GM19043 (cell line): Measurements from ENCODE around the gene AK1.
"Not testable (repeated sequence)": the region's sequence is repeated elsewhere in the genome, so short reads cannot be mapped to it uniquely, and the experiment has no call there.

Experiments
- ATAC-seq: cut with Tn5 transposase; IDR thresholded peaks from one replicate; pipeline ENCODE4 v1.9.1; 2021; ENCODE audit warnings: low read depth; ENCODE audit not compliant: unreplicated experiment

AK1 gene

DNA sequence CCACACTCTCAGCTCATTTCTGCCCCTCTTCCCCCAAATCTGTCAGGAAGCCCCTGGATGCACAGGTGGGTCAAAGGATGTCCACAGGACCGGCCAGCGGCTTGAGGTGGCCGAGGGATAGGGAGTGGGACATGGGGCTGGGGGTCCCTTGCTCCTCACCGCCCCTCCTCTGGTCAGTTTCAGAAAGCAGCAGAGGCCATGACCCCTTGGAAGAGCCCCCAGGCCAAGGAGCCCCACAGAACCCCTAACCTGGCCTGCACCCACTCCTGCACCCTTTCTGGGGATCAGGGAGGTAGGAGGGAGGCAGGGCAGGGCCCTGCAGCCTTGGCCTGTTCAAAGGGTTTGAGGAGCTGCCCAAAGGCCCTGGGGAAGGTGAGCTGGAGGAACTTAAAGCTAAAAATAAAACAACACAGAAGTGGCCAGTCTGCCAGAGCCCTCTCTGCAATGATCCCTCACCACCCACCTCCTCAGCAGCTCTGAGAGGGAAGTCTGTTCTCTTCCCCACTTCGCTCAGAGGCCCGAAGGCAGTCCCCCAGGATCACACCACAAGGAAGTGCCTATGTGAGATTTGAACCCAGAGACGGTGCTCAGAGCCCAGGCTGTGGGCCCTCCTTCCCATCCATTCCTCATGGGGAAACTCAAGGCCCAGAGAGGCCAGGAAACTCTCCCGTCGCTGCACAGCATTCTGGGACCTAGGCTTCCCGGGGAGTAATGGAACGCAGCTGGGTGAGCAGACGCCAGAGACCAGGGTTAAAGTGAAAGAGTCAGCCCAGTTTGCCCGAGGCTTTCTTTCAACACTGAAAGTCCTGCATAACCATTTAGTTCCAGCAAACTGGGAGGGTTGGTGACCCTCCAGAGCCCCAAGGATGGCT lies 23.9 kb downstream of the AK1 start:
- no peak for ATAC-seq

DNA sequence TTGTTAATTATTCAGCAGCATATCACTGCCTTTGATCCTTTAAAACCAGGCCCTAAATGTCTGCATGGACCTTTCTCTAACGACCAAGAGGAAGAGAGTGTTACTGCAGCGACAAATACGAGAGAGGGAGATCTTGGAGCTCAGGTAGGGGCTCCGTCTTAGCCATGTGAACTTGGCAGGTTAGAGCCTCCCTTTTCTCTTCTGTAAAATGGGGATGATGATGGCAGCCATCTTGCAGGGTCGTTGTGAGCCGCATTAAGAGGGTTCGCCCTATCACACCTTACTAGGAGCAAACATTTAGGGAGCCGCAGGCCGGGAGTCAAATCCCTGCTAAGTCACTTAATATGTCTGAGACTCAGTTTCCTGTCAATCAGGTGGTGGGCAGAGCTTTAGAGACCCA lies 24.6 kb downstream of the AK1 start:
- ATAC-seq = no peak

- ATAC-seq = no peak
These were observed 27.1 kb downstream of the AK1 start for GRCh38 chr9:127850286-127850830.

GRCh38 chr9:127848756-127849504 lies 28.5 kb downstream of the AK1 start:
- no peak for ATAC-seq

DNA sequence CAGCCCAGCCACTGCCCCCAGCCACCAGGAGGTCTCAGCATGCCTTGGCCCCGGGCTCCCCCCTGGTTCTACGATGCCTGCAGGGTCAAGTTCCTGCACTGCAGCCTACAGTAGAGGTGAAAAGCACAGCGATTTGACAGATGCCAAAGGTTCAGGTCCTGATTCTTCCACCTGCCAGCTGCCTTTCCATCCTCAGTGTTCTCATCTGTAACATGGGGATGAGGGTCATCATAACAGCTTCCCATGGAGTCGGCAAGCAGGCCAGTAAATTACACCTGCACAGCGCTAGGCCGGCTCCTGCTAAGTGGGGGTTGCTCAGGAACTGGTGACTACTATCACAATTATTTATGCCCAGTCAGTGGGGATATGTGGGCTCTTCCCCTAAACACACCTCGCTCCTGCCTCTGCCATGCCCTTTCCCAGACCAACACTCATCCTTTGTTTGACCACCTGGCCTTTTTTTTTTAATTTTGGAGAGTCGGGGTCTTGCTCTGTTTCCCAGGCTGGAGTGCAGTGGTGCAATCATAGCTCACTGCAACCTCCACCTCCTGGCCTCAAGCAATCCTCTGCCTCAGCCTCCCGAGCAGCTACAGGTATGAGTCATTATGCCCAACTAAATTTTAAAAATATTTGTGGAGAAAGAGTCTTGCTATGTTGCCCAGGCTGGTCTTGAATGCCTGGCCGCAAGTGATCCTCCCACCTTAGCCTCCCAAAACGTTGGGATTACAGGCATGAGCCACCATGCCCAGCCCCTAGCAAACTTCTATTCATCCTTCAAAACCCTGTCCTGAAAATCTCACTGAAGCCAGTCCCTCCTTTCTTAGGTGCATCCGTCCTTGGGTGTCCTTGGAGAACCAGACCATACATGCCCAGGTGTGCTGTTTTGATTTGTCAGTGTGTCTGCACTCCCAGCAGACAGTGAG lies 29.4 kb downstream of the AK1 start:
- ATAC-seq = no peak

DNA sequence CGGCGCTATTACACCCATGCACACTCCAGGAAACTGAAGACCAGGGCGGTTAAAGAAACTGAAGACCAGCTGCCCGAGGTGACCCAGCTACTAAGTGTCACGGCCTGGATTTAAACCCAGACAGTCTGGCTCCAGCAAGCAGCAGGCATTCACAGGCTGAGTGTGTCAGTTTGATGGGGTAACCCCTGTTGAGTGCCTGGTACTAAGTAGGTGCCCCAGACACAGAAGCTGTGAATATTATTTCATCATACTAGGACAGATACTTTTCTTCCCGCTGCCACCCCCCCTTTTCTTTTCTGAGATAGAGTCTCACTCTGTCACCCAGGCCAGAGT lies 30.3 kb downstream of the AK1 start:
- ATAC-seq = no peak

GRCh38 chr9:127846443-127847177 lies 30.9 kb downstream of the AK1 start:
- ATAC-seq = no peak

DNA sequence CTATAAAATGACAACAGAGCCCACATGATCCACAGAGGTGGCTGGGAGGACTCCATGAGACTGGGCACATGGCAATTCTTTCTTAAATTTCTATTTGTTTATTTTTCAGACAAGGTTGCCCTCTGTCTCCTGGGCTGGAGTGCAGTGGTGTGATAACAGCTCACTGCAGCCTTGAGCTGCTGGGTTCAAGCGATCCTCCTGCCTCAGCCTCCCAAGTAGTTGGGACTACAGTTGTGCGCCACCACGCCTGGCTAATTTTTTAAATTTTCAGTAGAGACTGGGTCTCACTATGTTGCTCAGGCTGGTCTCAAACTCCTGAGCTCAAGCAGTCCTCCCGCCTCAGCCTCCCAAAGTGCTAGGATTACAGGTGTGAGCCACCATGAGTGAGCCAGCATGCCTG lies 31.9 kb downstream of the AK1 start:
- ATAC-seq = not testable (repeated sequence)

DNA sequence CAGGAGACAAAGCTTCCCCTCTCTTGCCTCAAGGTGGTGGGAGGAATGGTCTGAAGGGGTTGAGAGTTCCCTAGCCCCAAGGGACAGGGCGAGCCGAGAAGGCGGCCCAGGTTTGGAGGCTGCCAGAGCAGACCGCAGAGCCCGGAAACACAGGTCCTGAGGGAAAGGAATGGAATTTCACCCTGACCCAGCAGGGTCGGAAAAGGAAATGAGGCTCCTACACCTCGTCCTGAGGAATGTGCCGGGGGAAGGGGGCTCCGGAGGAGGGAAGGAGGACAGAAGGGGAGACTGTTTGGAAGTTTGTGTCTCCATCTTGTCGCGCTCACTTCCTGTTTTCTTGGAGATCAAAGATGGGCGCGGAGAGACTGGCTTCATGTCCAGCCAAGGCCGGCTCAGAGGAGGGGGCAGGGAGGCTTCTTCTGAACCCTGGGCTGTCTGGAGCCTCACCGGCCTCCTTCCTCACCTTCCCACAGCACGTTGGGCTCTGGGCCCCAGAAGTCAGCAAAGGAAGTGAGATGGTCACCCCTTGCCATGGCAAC lies 32.6 kb downstream of the AK1 start:
- ATAC-seq = no peak

DNA sequence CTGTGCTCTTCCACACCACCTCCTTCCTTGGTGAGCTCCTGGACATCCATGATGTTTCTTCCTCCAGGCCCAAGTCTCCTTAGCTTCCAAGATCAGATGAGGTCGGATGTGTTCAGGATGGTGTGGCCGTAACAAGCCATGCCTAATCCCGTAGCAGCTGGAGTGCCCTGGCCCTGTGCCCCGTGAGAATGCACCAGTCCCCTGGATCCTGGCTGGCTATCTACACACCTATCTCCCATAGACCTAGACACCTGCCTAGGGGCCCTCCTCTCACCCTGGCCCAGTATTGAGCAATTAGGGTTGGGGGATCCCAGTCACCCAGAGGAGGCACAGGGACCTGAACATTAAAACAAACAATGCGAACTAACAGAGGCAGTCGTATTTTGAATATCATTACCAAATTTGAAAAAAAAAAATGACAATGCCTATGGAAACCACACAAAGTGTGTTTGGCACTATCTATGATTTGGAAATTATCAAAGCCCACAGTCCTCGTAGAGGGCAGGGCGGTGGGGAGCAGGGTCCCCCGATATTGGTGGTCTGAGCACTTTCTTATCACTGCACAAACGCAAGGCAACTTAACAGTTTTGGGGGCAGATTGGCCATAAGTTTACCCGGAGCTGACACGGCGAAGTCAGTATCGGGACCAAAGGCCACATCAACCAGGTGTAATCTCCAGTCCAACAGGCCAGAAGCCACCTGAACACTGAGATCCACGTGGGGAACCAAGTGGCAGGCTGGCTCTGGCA lies 36.2 kb downstream of the AK1 start:
- no peak for ATAC-seq

DNA sequence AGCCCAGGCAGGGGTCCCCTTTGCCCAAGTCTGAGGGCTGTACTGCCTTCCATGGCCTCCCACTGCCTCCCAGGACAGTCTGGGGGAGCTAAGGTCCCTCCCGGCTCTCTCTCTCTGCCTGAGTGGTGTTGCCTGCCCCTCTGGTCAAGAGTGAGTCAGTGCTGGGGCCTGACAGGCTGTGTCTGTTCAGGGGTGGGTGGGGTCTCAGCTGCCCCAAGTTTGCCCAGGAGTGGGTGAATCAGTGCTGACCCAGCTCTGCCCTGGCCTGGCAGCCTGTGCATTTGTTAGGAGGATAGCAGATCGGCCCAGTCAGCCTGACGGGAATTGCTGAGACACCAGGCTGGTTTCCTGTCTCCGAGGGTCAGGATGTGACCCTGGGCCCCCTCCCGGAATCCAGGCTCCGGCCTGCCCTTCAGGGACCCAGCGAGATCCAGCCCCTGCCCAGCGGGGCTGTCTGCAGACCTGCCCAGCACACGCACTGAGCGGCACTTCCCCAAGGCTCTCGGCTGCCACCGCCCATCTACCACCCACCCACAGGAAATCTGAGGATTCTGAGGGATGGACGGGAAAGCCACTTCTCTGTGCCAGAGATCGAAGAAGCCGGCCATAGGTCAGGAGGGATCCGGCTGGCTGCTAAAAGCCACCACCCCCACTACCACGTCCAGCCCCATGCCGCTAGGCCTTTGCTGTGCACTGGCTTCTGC lies 38.9 kb downstream of the AK1 start:
- ATAC-seq = no peak

DNA sequence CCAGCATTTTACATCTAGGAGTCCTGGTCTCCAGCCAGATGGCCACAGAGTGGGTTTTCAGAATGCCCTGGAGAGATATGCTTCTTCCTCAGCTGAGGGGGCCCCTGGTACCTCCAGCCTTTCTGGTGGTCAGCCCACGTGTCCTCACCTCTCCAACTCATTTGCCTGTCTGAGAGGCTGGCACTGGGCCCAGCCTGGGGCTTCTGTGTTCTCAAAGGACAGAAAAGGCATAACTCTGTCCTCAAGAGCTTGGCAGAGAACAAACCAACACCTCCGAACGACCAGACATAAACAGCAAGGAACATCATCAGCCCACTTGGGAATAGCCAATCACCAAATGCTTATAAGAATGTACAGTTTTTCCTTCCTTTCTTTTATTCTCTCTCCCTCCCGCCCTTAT lies 40.1 kb downstream of the AK1 start:
- no peak for ATAC-seq

GRCh38 chr9:127836561-127836960 lies 40.9 kb downstream of the AK1 start:
- ATAC-seq = not testable (repeated sequence)

DNA sequence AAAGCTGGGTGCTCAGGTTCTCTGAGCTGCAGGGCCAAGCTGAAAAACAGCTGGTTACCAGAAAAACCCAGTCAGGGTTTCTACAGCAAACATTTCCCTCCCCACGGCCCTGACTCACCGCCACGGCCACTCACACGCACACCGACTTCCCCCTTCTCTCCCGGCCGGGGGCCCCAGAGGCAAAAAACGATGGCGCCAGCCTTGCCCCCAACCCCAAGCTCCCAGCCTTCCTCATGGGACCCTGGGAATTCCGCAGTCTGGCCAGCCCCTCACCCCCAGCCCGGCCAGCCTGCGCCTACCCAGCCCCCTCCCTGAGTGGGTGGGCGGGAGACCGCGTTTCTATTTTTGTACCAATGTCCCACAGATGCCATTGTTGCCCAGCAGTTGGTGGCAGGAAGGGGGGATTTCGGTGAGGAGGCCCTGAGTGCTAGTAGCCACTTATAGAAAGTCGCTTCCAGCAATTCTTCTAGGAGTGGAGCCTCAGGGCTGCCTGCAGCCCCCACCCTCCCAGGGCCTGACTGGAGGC lies 41.4 kb downstream of the AK1 start:
- no peak for ATAC-seq

GRCh38 chr9:127833555-127833954 lies 43.9 kb downstream of the AK1 start:
- no peak for ATAC-seq

DNA sequence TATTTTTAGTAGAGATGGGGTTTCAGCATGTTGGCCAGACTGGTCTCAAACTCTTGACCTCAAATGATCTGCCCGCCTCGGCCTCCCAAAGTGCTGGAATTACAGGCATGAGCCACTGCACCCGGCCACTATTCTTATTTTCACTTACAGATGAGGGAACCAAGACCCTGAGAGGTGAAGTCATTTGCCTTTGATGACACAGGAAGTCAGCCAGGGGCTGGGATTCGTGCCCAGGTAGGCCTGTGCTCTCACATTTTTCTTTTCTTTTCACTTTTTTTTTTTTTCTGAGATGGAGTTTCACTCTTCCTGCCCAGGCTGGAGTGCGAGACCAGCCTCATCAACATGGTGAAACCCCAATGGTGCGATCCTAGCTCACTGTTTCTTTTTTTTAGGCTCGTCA lies 45.2 kb downstream of the AK1 start:
- ATAC-seq = no peak

DNA sequence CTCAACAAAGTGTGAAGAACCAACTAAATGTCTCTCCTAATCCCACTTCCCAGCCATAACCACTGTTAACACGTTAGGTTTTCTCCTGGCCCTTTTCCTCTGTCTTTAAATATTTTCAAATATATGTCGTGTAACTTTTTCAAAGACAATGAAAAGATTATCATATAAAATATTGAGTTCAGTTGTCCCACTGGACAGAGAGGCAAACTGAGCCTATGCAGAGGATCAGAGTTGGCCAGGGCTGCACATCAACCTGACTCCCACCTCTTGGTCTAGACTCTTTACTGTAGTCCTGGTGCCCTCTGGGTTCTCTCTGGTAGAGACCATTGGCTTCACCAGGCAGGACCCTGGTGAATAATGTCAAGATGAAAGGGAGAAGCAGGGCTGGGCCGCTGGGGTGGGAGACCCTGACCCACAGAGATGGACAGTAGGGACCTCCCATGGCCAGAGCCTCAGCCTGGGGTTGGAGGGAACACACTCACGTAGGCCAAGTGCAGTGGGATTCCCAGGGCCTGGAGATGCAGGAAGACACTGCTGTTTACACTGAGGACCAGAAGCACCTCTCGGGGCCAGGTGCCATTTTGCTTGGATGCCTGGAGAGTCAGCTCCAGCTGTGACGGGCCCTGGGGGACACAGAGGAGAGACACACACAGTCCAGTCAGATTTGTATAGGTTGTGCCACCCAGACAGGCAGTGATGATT lies 48.1 kb downstream of the AK1 start:
- ATAC-seq = no peak
